22Rv1 (cell line): ENCODE data around the gene SLC12A7.
"Not testable (repeated sequence)": the region's sequence is repeated elsewhere in the genome, so short reads cannot be mapped to it uniquely, and the experiment has no call there.

Experiments
- H3K27ac ChIP-seq: fragments of 450-650 bp; 2 replicates; pipeline ENCODE4 v1.5.1; 2017
- ZFX ChIP-seq: fragments of 450-650 bp; IDR thresholded peaks from 2 replicates; pipeline ENCODE4 v1.6.1; 2017; ENCODE audit warnings: antibody characterized with exemption, borderline replicate concordance
- TF ChIP-seq, protein P1 (sequence below): fragments of 450-650 bp; IDR thresholded peaks from 2 replicates; pipeline ENCODE4 v1.5.1; 2017; ENCODE audit warnings: mild to moderate bottlenecking

SLC12A7 gene

GRCh38 chr5:1128977-1129710 is 17.3 kb upstream of the SLC12A7 start:
- peak overlapping the region; percentile 85 for H3K27ac ChIP-seq

DNA sequence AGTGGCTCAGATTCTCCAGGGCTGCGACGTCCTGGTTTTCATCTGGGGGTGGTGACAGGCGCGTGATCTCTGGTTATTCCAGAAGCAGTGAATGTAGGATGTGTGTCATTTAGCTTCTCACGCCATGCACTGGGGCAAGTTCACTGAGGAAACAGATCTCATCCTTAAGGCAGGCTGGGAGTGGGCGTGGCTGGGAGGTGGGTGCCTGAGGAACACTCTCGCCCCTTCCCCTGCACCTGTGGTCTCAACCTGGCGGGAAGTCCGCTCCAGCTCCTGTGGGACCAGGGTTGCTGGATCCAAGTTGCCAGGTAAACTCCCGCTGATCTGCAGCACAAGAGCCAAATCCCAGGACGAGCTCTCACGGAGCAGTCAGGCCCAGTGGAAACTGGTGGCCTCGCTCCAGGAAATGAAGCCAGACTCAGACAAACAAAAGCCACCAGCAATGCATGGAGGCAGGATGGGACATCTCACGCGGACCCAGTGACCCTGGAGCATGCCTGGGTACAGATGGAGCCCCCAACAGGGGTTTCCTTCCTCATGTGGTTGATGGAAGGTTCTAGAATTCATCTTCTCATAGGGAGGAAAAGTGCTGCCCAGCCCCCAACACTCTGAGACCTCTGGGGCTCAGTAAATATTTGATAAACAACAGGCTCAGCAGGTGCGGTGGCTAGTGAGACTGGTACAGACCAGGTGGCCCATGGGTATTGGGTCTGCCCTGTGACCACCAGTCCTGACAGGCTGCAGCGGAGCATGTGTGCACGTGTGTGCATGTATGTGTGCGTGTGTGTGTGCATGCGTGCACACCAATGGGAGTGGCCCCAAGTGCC is 16.3 kb upstream of the SLC12A7 start:
- TF ChIP-seq ZFX = no peak
- TF ChIP-seq, protein P1, sequence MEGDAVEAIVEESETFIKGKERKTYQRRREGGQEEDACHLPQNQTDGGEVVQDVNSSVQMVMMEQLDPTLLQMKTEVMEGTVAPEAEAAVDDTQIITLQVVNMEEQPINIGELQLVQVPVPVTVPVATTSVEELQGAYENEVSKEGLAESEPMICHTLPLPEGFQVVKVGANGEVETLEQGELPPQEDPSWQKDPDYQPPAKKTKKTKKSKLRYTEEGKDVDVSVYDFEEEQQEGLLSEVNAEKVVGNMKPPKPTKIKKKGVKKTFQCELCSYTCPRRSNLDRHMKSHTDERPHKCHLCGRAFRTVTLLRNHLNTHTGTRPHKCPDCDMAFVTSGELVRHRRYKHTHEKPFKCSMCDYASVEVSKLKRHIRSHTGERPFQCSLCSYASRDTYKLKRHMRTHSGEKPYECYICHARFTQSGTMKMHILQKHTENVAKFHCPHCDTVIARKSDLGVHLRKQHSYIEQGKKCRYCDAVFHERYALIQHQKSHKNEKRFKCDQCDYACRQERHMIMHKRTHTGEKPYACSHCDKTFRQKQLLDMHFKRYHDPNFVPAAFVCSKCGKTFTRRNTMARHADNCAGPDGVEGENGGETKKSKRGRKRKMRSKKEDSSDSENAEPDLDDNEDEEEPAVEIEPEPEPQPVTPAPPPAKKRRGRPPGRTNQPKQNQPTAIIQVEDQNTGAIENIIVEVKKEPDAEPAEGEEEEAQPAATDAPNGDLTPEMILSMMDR = no peak
- peak overlapping the region; percentile 85 for H3K27ac ChIP-seq

More at GRCh38 chr5:1128977-1129710, 17.3 kb upstream of the SLC12A7 start:
- no peak for TF ChIP-seq ZFX
- TF ChIP-seq, protein P1 = no peak

GRCh38 chr5:1125695-1126094 is 13.8 kb upstream of the SLC12A7 start:
- not testable (repeated sequence) for H3K27ac ChIP-seq

- H3K27ac ChIP-seq = no peak overlapping the region
- TF ChIP-seq ZFX = no peak
- TF ChIP-seq, protein P1 = no peak
These were observed 13.1 kb upstream of the SLC12A7 start for GRCh38 chr5:1125030-1125357.

DNA sequence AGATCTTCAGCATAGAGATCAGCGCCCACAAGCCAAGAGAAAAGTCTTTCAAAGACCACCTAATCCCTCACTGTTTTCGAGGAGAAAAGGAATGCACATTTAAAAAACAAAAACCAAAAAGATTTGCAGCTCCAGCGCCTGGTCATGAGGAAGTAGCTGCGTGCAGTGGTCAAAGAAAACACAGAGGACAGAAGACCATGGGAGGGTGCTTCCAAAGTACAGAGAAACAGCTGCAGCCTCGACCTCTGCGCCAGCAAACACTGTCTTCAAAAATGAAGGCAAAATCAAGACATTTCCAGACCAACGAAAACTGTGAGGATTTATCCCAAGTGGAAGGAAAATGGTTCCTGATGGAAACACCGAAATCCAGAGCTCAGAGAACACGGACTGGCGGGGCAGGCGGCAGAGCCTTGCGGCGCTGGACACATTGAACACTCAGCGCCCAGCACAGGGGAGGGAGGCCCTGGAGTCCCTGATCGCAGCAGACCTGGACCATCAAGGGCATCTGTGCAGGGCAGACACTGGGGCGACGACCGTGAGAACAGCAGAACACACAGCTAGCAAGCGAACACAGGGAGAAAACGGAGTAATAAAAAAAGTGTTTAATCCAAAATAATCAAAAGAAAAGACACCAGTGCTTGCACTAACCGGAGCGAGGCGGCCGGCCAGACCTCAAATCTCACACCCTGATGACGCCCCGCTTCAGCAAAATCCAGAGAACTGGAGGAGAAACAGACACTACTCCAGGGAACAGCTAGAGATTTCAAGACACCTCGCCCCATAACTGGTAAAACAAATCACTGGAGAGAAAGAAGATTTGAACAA is 12.6 kb upstream of the SLC12A7 start:
- no peak overlapping the region for H3K27ac ChIP-seq
- TF ChIP-seq, protein P1 = no peak
- no peak for TF ChIP-seq ZFX

- H3K27ac ChIP-seq = no peak overlapping the region
- TF ChIP-seq, protein P1 = no peak
These were observed 11.7 kb upstream of the SLC12A7 start for GRCh38 chr5:1123418-1124147.
